Epithelial cell of esophagus (primary cell): Measurements from ENCODE around the gene CLGN.
A peak's percentile ranks its signal among the peaks of the same experiment; 100 is the strongest.
"Not testable (repeated sequence)": the region's sequence is repeated elsewhere in the genome, so short reads cannot be mapped to it uniquely, and the experiment has no call there.

ENCODE experiments used
- DNase-seq: peaks from one replicate; pipeline ENCODE4 v3.0.0; 2010; ENCODE audit warnings: low read depth
- H3K4me3 ChIP-seq: 2 replicates; pipeline ENCODE4 v1.5.1; 2011; ENCODE audit warnings: mild to moderate bottlenecking, low read length, control low read depth
- CTCF ChIP-seq: IDR thresholded peaks from 2 replicates; pipeline ENCODE4 v1.5.1; 2011; ENCODE audit warnings: low read depth, mild to moderate bottlenecking, low read length, control low read depth, inconsistent platforms; ENCODE audit not compliant: insufficient read depth; ENCODE audit errors: missing control alignments

CLGN gene

GRCh38 chr4:140450352-140450751 is 22.9 kb upstream of the CLGN start:
- no peak for DNase-seq

DNA sequence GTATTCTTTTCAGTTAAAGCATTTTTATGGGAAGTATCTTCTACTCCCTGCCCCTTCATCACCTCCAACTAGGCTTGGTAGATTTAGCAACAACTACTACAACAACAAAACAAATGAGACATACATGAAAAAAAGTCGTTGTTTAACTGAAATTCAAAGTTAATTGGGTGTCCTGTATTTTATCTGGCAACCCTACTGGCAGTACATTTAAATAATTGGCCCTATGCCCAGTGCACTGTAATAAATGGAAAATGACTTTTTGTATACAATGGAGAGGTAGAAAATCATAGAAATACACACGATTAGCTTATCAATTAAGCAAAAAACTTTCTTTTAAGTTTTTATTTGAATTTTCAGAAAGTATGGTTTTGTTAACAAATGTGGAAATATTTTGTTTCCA is 21.4 kb upstream of the CLGN start:
- no peak overlapping the region for H3K4me3 ChIP-seq
- TF ChIP-seq CTCF, result no peak
- peak; percentile 6 for DNase-seq

More at GRCh38 chr4:140450352-140450751, 22.9 kb upstream of the CLGN start:
- TF ChIP-seq CTCF, result no peak
- H3K4me3 ChIP-seq, result no peak overlapping the region

DNA sequence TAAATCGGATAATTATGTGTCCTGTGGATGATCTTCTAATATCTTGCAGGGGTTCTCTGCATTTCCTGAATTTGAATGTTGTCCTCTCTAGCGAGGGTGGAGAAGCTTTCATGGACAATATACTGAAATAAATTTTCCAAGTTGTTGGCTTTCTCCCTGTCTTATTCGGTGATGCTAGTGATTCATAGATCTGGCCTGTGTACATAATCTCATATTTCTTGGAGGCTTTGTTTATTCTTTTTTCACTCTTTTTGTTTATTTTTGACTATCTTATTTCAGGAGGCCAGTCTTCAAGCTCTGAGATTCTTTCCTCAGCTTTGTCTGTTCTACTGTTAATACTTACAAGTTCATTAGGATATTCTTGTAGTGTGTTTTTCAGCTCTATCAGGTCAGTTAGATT is 20.7 kb upstream of the CLGN start:
- no peak for TF ChIP-seq CTCF
- DNase-seq, result no peak
- H3K4me3 ChIP-seq, result no peak overlapping the region

DNA sequence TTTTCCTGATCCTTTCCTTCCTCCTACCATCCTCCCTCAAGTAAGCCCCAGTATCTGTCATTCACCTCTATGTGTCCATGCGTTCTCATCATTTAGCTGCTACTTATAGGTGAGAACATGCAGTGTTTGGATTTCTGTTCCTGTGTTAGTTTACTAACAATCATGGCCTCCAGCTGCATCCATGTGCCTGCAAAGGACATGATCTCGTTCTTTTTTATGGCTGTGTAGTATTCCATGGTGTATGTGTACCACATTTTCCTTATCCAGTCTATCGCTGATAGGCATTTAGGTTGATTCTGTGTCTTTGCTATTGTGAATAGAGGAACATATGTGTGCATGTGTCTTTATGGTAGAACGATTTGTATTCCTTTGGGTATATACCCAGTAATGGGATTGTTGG is 16.9 kb upstream of the CLGN start:
- not testable (repeated sequence) for DNase-seq, H3K4me3 ChIP-seq

GRCh38 chr4:140439644-140440142 is 12.2 kb upstream of the CLGN start:
- no peak for DNase-seq
- no peak overlapping the region for H3K4me3 ChIP-seq
- TF ChIP-seq CTCF, result no peak

DNA sequence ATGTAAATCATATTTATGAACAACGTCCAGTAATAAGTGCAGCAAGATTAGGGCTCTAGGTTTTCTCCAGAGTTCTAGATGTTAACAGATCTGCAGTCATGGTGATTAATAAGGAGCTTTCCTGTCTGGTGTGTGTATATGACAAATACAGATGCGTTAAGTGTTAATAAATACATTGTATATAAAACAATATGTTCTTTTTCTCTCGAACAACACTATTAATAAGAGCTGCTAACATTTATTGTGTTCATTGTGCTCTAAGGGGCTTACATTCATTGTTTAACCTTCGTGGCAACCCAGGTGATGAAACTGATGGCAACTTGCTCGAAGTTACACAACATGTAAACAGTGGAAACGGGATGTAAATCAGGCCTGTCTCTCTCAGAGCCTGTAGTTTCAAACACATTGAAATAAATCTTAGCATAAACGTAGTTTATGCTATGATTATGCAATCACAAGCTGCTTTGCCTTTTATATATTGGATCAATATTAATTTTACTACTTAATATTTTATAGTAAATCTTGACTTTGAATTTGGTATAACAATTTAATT is 547 bp upstream of the CLGN start:
- H3K4me3 ChIP-seq, result peak overlapping the region; percentile 61
- no peak for TF ChIP-seq CTCF
- DNase-seq, result no peak

- no peak for DNase-seq
- H3K4me3 ChIP-seq, result peak overlapping the region; percentile 61
Measured at GRCh38 chr4:140426610-140427105, 790 bp downstream of the CLGN start.

More at GRCh38 chr4:140426610-140427105, 790 bp downstream of the CLGN start:
- TF ChIP-seq CTCF, result peak; percentile 14
